Liver (tissue), 9 donors: ENCODE data around the gene PP2D1. TPM values are rescaled to one million over a fixed set of nuclear protein-coding genes. Genes with fewer than 3 reads are reported as not detected.
"Not testable (repeated sequence)": the region's sequence is repeated elsewhere in the genome, so short reads cannot be mapped to it uniquely, and the experiment has no call there.

Source experiments
- DNase-seq: peaks from one replicate; pipeline ENCODE4 v3.0.0-alpha.2; 2017; ENCODE audit warnings: low spot score
- H3K27ac ChIP-seq, 2 donors: one replicate each; pipeline ENCODE4 v1.7.0; 2013; ENCODE audit warnings: inconsistent platforms in 2 of 2, low read length in 2 of 2, control low read depth in 1 of 2, low read depth in 1 of 2, mild to moderate bottlenecking in 1 of 2
- H3K27me3 ChIP-seq, 4 donors: one replicate each; pipeline versions ENCODE4 v1.6.1 to v1.7.0; 2013; ENCODE audit warnings: low read length in 3 of 4, inconsistent platforms in 1 of 4, mild to moderate bottlenecking in 1 of 4, moderate library complexity in 1 of 4; ENCODE audit not compliant: control insufficient read depth in 4 of 4, insufficient read depth in 4 of 4
- H3K36me3 ChIP-seq, 4 donors: one replicate each; pipeline versions ENCODE4 v1.6.1 to v1.7.0; 2013; ENCODE audit warnings: low read length in 3 of 4, mild to moderate bottlenecking in 3 of 4, low read depth in 1 of 4, moderate library complexity in 1 of 4; ENCODE audit not compliant: control insufficient read depth in 4 of 4, insufficient read depth in 3 of 4
- H3K4me1 ChIP-seq, 4 donors: one replicate each; pipeline versions ENCODE4 v1.6.1 to v1.7.0; 2013; ENCODE audit warnings: low read length in 3 of 4, mild to moderate bottlenecking in 3 of 4, moderate library complexity in 1 of 4; ENCODE audit not compliant: control insufficient read depth in 4 of 4, insufficient read depth in 4 of 4
- H3K4me3 ChIP-seq, 3 donors: one replicate each; pipeline versions ENCODE4 v1.6.1 to v1.7.0; 2013; ENCODE audit warnings: low read length in 3 of 3, control low read depth in 1 of 3, low read depth in 1 of 3, mild to moderate bottlenecking in 1 of 3
- H3K9ac ChIP-seq, 2 donors: one replicate each; pipeline ENCODE4 v1.7.0; 2013; ENCODE audit warnings: low read length in 2 of 2, mild to moderate bottlenecking in 2 of 2, moderate library complexity in 2 of 2, control low read depth in 1 of 2, low read depth in 1 of 2
- H3K9me3 ChIP-seq, 4 donors: one replicate each; pipeline versions ENCODE4 v1.6.1 to v1.7.0; 2013; ENCODE audit warnings: low read length in 3 of 4; ENCODE audit not compliant: control insufficient read depth in 4 of 4
- EGR1 ChIP-seq, 2 donors: IDR thresholded peaks; 2 replicates each; pipeline ENCODE4 v1.6.1; 2016 to 2018; ENCODE audit warnings: antibody characterized with exemption in 2 of 2, low read depth in 2 of 2
- FOXA1 ChIP-seq: IDR thresholded peaks from 2 replicates; pipeline ENCODE4 v1.6.1; 2016; ENCODE audit warnings: antibody characterized with exemption
- GABPA ChIP-seq, 2 donors: IDR thresholded peaks in 1 of 2; conservative IDR thresholded peaks in 1 of 2; 2 replicates each; pipeline ENCODE4 v1.6.1; 2016; ENCODE audit warnings: antibody characterized with exemption in 2 of 2, mild to moderate bottlenecking in 1 of 2, moderate library complexity in 1 of 2
- HNF4G ChIP-seq: IDR thresholded peaks from 2 replicates; pipeline ENCODE4 v1.6.1; 2016; ENCODE audit warnings: antibody characterized with exemption
- JUND ChIP-seq, 2 donors: IDR thresholded peaks; 2 replicates each; pipeline ENCODE4 v1.6.1; 2016; ENCODE audit warnings: antibody characterized with exemption in 2 of 2
- SP1 ChIP-seq: IDR thresholded peaks from 2 replicates; pipeline ENCODE4 v1.6.1; 2018; ENCODE audit warnings: antibody characterized with exemption, mild to moderate bottlenecking
- YY1 ChIP-seq: IDR thresholded peaks from 2 replicates; pipeline ENCODE4 v1.6.1; 2016; ENCODE audit warnings: antibody characterized with exemption, mild to moderate bottlenecking
- ZBTB33 ChIP-seq: IDR thresholded peaks from 2 replicates; pipeline ENCODE4 v1.6.1; 2016; ENCODE audit warnings: antibody characterized with exemption
- WGBS: extraction: QIAGEN DNeasy Blood & Tissue Kit; methylation state at CpG from one replicate; pipeline ENCODE4 v1.1.7; 2013; 5-methylcytosine and 5-hydroxymethylcytosine counted together
- polyA plus RNA-seq, 2 donors: library from polyadenylated mRNA; stranded (reverse) in 1 of 2; unstranded in 1 of 2; fragments of 200-250 nt in 1 of 2; fragments of >200 nt in 1 of 2; fragmentation: Nextera tagmentation in 1 of 2; extraction: Ambion mirVana in 1 of 2; gene quantifications; one replicate each; pipeline versions ENCODE4 v1.2.1 to v1.2.3, GENCODE V29; 2013 to 2015
- total RNA-seq, 2 donors: library from RNA; depleted of rRNA; stranded (reverse); fragments of >200 nt; gene quantifications; one replicate each; pipeline ENCODE4 v1.2.3, GENCODE V29; 2014
- TF ChIP-seq, protein P1 (sequence below): IDR thresholded peaks from 2 replicates; pipeline ENCODE4 v1.6.1; 2016; ENCODE audit warnings: antibody characterized with exemption
- TF ChIP-seq, protein P2 (sequence below): fragments of 150-350 bp; IDR thresholded peaks from 2 replicates; pipeline ENCODE4 v1.5.1; 2017; ENCODE audit warnings: improper control_type of control experiment, low read depth, low read length; ENCODE audit not compliant: missing input control
- donor health status: healthy.
- donor health status: healthy.
- donor health status: healthy.
- donor health status: healthy.
- donor health status: healthy.

The PP2D1 gene
- total and polyA plus RNA-seq, 4 donors = 0.31 TPM; not detected in 3

- 72% methylated on average over 4 of the region's 4 CpGs for WGBS
- Histone ChIP-seq H3K9me3 (no peaks in the 10 kb centered on the region), H3K27me3 (no peaks in the 10 kb centered on the region), H3K9ac (no peak overlapping the region), H3K27ac (no peak overlapping the region), H3K4me1 (peaks cover 0 to 3% (median 0%) of the 10 kb centered on the region in 4 donors), H3K36me3 (peaks cover 0 to 14% (median 0%) of the 10 kb centered on the region in 4 donors), H3K4me3 (no peak overlapping the region)
- no peak for DNase-seq
- no peak for TF ChIP-seq HNF4G
- no peak for TF ChIP-seq EGR1 (IDR thresholded peaks at IDR 0.05; ENCODE audit: low read depth in 2 of 2)
- TF ChIP-seq YY1 = no peak
- TF ChIP-seq, protein P1, sequence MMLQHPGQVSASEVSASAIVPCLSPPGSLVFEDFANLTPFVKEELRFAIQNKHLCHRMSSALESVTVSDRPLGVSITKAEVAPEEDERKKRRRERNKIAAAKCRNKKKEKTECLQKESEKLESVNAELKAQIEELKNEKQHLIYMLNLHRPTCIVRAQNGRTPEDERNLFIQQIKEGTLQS = no peak
Observed at GRCh38 chr3:19959505-19959904, 52.6 kb downstream of the PP2D1 start.

DNA sequence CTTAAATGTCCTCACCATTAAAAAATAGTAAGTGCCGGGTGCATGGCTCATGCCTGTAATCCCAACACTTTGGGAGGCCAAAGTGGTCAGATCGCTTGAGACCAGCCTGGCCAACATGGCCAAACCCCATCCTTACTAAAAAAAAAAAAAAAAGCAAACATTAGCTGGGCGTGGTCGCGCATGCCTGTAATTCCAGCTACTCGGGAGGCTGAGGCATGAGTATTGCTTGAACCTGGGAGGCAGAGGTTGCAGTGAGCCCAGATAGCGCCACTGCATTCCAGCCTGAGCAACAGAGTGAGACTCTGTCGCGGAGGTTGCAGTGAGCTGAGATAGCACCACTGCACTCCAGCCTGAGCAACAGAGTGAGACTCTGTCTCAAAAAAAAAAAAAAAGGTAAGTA lies 54.7 kb downstream of the PP2D1 start:
- H3K36me3 ChIP-seq = peaks cover 0 to 18% (median 5%) of the 10 kb centered on the region in 4 donors

DNA sequence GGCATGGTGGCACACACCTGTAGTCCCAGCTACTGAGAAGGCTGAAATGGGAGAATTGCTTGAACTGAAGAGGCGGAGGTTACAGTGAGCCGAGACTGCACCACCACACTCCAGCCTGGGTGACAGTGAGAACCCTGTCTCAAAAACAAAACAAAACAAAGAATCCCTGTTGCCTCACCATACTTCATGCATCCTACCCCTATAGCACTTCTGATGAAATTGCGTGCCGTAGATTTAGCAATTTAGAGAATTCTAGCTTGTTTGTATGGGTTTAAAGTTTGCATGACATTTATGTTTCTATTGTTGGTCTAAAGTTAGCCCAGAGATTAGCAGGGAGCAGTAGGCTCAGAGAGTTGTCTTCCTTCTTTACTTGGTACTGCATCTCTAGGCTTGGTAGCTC lies 57.4 kb downstream of the PP2D1 start:
- no peak for DNase-seq
- no peak overlapping the region for H3K4me3 ChIP-seq
- H3K27ac ChIP-seq = no peak overlapping the region
- H3K4me1 ChIP-seq = peaks cover 0 to 5% (median under 1%) of the 10 kb centered on the region in 4 donors
- TF ChIP-seq ZBTB33 (no peak), EGR1 (IDR thresholded peaks at IDR 0.05; ENCODE audit: low read depth in 2 of 2) (no peak), SP1 (no peak), JUND (IDR thresholded peaks at IDR 0.05) (no peak), GABPA (IDR thresholded peaks at IDR 0.05 in 1 of 2, conservative IDR thresholded peaks at IDR 0.05 in 1 of 2) (no peak), FOXA1 (no peak)
- TF ChIP-seq, protein P2, sequence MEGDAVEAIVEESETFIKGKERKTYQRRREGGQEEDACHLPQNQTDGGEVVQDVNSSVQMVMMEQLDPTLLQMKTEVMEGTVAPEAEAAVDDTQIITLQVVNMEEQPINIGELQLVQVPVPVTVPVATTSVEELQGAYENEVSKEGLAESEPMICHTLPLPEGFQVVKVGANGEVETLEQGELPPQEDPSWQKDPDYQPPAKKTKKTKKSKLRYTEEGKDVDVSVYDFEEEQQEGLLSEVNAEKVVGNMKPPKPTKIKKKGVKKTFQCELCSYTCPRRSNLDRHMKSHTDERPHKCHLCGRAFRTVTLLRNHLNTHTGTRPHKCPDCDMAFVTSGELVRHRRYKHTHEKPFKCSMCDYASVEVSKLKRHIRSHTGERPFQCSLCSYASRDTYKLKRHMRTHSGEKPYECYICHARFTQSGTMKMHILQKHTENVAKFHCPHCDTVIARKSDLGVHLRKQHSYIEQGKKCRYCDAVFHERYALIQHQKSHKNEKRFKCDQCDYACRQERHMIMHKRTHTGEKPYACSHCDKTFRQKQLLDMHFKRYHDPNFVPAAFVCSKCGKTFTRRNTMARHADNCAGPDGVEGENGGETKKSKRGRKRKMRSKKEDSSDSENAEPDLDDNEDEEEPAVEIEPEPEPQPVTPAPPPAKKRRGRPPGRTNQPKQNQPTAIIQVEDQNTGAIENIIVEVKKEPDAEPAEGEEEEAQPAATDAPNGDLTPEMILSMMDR = no peak
- 97% methylated on average over 4 of the region's 4 CpGs for WGBS
- H3K27me3 ChIP-seq = no peaks in the 10 kb centered on the region
- H3K36me3 ChIP-seq = peaks cover 2 to 32% (median 10%) of the 10 kb centered on the region in 4 donors
- no peak overlapping the region for H3K9ac ChIP-seq
- no peaks in the 10 kb centered on the region for H3K9me3 ChIP-seq

More for the DNA sequence above, 54.7 kb downstream of the PP2D1 start:
- H3K4me3 ChIP-seq, DNase-seq, H3K27me3 ChIP-seq, H3K4me1 ChIP-seq, H3K9me3 ChIP-seq, H3K27ac ChIP-seq, H3K9ac ChIP-seq: not testable (repeated sequence)
- WGBS = 96% methylated on average over 9 of the region's 9 CpGs
